Vagina (tissue), 2 donors: ENCODE data around the gene BPTF.

ENCODE experiments used
- POLR2A ChIP-seq, 2 donors: fragments of 450-650 bp; IDR thresholded peaks; one replicate each; pipeline ENCODE4 v1.6.1; 2017; ENCODE audit warnings: antibody characterized with exemption in 2 of 2, mild to moderate bottlenecking in 2 of 2, moderate library complexity in 2 of 2
- POLR2AphosphoS5 ChIP-seq, 2 donors: sonication (generic); formaldehyde crosslinking; IDR thresholded peaks; one replicate each; pipeline ENCODE4 v1.9.0; 2017; ENCODE audit warnings: antibody characterized with exemption in 2 of 2, mild to moderate bottlenecking in 2 of 2, low read depth in 1 of 2; ENCODE audit not compliant: insufficient read depth in 1 of 2
- TF ChIP-seq, protein P1 (sequence below), 3 experiments: fragments of 450-650 bp in 2 of 3; fragments of 200-600 bp in 1 of 3; sonication (generic) in 1 of 3; IDR thresholded peaks; one replicate each; pipeline ENCODE4 v1.5.1; 2017 to 2019; ENCODE audit warnings: antibody characterized with exemption in 3 of 3, mild to moderate bottlenecking in 2 of 3, moderate library complexity in 2 of 3

- TF ChIP-seq POLR2AphosphoS5 (IDR thresholded peaks at IDR 0.05; ENCODE audit: insufficient read depth in 1 of 2, low read depth in 1 of 2): no peak
- no peak for TF ChIP-seq POLR2A (IDR thresholded peaks at IDR 0.05)
- TF ChIP-seq, protein P1, sequence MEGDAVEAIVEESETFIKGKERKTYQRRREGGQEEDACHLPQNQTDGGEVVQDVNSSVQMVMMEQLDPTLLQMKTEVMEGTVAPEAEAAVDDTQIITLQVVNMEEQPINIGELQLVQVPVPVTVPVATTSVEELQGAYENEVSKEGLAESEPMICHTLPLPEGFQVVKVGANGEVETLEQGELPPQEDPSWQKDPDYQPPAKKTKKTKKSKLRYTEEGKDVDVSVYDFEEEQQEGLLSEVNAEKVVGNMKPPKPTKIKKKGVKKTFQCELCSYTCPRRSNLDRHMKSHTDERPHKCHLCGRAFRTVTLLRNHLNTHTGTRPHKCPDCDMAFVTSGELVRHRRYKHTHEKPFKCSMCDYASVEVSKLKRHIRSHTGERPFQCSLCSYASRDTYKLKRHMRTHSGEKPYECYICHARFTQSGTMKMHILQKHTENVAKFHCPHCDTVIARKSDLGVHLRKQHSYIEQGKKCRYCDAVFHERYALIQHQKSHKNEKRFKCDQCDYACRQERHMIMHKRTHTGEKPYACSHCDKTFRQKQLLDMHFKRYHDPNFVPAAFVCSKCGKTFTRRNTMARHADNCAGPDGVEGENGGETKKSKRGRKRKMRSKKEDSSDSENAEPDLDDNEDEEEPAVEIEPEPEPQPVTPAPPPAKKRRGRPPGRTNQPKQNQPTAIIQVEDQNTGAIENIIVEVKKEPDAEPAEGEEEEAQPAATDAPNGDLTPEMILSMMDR (IDR thresholded peaks at IDR 0.05): no peak
These were observed 14.8 kb upstream of the BPTF start for GRCh38 chr17:67810464-67810863.
